Erythroblast (primary cell): ENCODE measurements around the gene ARMH3.
"Not testable (repeated sequence)": the region's sequence is repeated elsewhere in the genome, so short reads cannot be mapped to it uniquely, and the experiment has no call there.

Experiments
- DNase-seq, 2 experiments: peaks; one replicate each; lab custom pipeline; 2025; lab: John Stamatoyannopoulos, UW
- GATA1 ChIP-seq: IDR thresholded peaks from 2 replicates; pipeline ENCODE4 v1.6.1; 2011; ENCODE audit warnings: low read depth, mild to moderate bottlenecking, control low read depth, low read length, moderate library complexity
- POLR2A ChIP-seq: IDR thresholded peaks from 2 replicates; pipeline ENCODE4 v1.6.1; 2011; ENCODE audit warnings: mild to moderate bottlenecking, low read length

ARMH3 gene

GRCh38 chr10:102066399-102067088, 10.6 kb upstream of the ARMH3 start:
- no peak for DNase-seq
- TF ChIP-seq POLR2A, result no peak
- TF ChIP-seq GATA1, result no peak

GRCh38 chr10:102065561-102066398, 9.8 kb upstream of the ARMH3 start:
- peak; percentile 67 to 75 for DNase-seq
- TF ChIP-seq GATA1, result no peak
- TF ChIP-seq POLR2A, result peak; percentile 62

DNA sequence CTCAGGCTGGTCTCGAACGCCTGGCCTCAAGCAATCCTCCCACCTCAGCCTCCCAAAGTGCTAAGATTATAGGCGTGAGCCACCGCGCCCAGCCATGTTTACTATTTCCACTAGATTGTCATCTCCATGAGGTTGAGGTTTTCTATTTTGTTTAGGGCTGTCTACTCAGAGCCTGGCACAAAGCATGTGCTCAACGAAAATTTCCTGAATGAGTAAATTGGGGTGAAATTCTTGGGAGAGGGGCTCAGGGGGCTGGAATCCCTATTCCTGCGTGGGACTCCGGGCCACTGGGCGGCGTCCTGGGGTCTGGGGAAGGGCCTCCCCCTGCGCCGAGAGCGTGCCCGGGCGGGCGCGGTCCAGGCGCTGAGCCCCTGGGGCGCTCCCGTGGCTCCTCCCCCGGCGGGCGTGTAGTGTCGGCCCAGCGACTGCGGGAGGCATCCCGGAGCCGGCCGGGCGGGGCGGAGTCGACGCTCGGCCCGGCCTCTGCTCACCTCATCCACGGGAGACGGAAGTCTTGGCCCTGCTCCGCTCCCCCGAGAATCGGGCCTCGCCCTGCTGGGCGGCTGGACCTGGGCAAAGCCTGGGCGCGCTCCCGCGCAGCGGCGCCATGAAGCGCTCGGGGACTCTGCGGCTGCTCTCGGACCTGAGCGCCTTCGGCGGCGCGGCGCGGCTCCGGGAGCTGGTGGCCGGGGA, 9.0 kb upstream of the ARMH3 start, which contains the start of gene HPS6:
HPS6 (plus strand) TSS at position 482 of the 693 bp plus-strand sequence; CDS start at position 608, 126 bp downstream.
- TF ChIP-seq POLR2A (peak; percentile 89), GATA1 (no peak)
- peak; percentile 93 to 95 for DNase-seq

DNA sequence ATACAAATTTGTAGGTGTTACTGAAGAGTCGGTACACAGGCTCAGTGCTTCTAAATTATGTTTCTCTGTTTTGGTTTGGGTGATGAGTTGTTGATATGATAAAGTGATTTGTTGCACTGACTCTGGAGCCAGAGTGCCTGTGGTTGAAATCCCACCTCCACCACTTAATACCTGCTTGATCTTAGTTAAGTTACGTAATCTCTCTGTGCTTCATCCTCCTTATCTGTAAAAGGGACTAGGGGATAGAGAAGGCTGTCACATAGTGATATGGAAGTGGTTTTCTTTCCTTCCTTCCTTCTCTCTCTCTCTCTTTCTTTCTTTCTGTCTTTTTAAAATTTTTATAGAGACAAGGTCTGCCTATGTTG, 8.5 kb upstream of the ARMH3 start:
- TF ChIP-seq POLR2A, result no peak
- no peak for TF ChIP-seq GATA1
- DNase-seq, result no peak

DNA sequence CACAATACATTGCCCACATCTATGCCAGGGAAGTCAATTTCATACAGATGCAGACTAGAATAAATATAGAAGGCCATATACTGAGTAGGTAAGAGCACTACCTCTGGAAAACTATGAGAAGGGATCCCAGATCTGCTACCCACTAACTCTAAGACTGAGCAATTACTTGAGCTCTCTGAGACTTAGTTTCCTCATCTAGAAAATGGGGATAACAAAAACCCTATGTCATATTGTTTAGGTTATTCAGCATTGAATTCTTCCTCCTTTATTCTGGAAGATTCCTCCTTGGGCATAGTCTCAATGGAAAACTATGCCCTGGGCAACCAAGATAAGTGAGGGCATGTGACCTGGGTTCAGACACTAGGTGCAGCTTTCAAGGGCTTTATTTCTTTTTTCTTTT, 4.0 kb upstream of the ARMH3 start:
- DNase-seq, result no peak
- no peak for TF ChIP-seq GATA1
- no peak for TF ChIP-seq POLR2A

DNA sequence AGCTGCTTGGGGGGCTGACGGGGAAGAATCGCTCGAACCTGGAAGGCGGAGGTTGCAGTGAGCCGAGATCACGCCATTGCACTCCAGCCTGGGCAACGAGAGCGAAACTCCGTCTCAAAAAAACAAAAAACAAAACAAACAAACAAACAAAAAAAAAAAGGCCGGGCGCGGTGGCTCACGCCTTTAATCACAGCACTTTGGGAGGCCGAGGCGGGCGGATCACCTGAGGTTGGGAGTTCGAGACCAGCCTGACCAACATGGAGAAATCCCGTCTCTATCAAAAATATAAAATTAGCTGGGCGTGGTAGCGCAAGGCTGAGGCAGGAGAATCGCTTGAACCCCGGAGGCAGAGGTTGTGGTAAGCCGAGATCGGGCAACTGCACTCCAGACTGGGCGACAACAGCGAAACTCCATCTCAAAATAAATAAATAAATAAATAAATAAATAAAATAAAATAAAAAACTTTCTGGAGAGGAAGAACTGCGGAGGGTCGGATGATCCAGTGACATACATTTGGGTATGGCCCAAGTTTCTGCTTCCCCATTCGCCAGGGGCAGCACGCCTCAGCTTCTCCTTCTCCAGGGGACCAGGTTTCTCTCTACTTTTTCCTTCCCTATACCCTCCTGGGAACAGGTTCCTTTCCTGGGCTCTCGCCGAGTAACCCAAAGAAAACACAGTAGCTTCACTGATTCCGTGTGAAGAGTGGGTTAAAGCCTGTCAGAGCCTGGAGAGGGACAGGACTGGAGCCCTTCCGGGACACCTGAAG, 909 bp downstream of the ARMH3 start:
- not testable (repeated sequence) for DNase-seq

DNA sequence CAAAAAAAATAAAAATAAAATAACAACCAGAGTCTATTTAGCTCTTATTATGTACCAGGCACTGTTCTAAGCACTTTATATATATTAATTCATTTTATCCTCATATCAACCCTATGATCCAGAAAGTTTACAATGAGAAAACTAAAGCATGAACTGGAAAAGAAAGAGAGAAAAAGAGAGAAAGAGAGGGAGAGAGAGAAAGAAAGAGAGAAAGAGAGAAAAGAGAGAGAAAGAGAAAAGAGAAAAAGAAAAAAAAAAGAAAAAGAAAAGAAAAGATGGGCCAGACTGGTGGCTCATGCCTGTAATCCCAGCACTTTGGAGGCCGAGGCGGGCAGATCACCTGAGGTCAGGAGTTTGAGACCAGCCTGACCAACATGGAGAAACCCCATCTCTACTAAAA, 9.9 kb downstream of the ARMH3 start:
- TF ChIP-seq GATA1, result no peak
- no peak for TF ChIP-seq POLR2A
- no peak for DNase-seq

DNA sequence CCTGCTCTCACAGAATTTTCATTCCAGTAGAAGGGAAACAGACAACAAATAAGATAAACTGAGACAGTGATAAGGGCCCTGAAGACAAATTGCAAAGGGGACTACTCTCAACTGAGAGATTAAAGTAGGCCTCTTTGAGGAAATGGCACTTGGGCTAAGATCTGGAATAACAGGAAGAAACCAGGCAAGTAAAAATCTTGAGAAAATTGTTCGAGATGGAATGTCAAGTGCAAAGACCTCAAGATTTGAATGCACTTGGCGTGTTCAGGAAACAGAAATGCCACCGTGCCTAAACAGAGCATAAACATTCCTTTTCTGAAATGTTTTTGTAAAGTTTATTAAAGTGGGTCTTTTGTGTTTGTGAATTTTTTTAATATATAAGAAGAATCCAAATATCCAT, 10.7 kb downstream of the ARMH3 start:
- TF ChIP-seq POLR2A (no peak), GATA1 (no peak)
- no peak for DNase-seq

DNA sequence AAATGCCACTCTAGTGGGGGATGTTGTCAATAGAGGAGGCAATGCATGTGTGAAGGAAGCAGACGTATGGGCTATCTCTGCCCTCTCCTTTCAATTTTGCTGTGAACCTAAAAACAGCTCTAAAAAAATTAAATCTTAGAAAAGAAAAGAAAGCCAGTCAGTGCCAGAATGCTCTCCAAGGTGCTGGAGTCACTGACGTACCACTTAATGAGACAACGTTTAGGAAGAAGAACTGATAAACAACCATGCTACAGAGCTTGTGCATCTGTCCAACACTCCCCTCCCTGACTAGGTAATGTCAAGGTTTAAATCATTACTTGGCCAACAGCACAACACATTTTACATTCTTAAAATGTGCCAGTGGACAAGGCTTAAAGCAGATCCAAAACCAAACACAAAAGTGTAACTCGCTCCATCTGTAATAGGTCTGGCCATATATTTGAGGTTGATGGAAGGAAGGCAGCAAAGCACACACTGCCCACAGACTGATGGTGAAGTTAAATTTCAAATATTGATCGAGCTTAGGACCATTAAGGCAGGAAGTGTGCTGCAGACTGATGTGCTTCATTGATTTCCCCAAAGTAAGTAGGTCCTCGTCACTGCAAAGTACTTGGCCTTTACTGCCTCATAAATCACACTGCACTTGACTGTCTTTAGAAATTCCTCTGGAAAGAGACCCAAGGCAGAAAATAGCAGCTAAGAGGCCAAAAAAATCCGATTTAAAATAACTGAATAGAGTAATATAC, 15.5 kb downstream of the ARMH3 start:
- TF ChIP-seq POLR2A, result no peak
- no peak for TF ChIP-seq GATA1
- DNase-seq, result peak in 1 of 2 experiments; percentile 6

DNA sequence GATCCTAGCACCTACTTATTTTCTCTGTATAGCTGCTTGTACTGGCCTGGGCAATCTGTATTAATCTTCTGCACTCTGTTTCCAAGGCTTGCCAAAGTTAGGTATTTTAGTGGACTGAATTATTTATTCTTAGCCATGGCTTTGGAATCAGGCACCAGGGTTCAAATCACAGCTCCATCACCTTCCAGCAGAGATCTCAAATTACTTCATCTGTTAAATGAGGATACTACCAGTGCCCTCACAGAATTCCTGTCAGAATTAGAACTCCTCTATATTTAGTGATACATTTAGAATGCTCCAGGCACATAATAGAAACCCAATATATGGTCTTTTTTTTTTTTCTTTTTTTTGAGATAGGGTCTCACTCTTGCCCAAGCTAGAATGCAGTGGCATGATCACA, 17.6 kb downstream of the ARMH3 start:
- DNase-seq, result no peak
- TF ChIP-seq POLR2A, result no peak
- TF ChIP-seq GATA1, result no peak

- not testable (repeated sequence) for DNase-seq
Measured at GRCh38 chr10:102035807-102036206, 20.2 kb downstream of the ARMH3 start.

GRCh38 chr10:102033787-102034186, 22.2 kb downstream of the ARMH3 start:
- DNase-seq, result no peak
- no peak for TF ChIP-seq POLR2A
- no peak for TF ChIP-seq GATA1

DNA sequence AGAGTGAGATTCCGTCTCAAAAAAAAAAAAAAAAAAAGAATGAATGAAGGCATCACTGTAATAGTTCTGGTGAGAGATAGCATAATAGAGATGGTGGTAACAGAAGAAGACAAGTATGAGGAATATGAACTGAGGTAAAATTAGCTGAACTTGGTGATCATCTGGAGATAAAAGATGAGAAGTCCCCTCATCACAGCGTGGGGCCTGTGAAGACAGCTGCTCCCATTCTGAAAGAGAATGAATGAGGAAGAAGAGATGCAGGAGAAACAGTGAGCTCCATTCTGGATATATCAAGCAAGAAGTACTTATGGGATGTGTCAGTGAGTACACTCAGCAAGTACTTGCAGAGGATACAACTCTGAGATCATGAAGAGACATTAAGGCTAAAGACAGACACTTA, 28.7 kb downstream of the ARMH3 start:
- no peak for DNase-seq
- TF ChIP-seq GATA1, result no peak
- no peak for TF ChIP-seq POLR2A

- TF ChIP-seq GATA1 (no peak), POLR2A (no peak)
- no peak for DNase-seq
Measured at GRCh38 chr10:102024799-102025198, 31.2 kb downstream of the ARMH3 start.
